Esophagus muscularis mucosa (tissue), 4 donors: Measurements from ENCODE around the gene CREBL2. TPM values are rescaled to one million over a fixed set of nuclear protein-coding genes. Genes with fewer than 3 reads are reported as not detected.

Source experiments
- DNase-seq: peaks from one replicate; pipeline ENCODE4 v3.0.0-alpha.2; 2017; ENCODE audit errors: extremely low spot score
- H3K27ac ChIP-seq, 4 donors: fragments of 200-600 bp; sonication (generic); replicated peaks in 1 of 4; 1 replicate in 3 of 4; 2 replicates in 1 of 4; pipeline ENCODE4 v1.5.1; 2016 to 2019; ENCODE audit warnings: mild to moderate bottlenecking in 1 of 4
- H3K27me3 ChIP-seq, 4 donors: fragments of 200-600 bp; sonication (generic); one replicate each; pipeline versions ENCODE4 v1.5.1 to v1.6.0; 2016 to 2019
- H3K36me3 ChIP-seq, 4 donors: fragments of 200-600 bp; sonication (generic); one replicate each; pipeline ENCODE4 v1.5.1; 2016 to 2019
- H3K4me1 ChIP-seq, 4 donors: fragments of 200-600 bp; sonication (generic); one replicate each; pipeline ENCODE4 v1.5.1; 2016 to 2019
- H3K4me3 ChIP-seq, 4 donors: fragments of 200-600 bp; sonication (generic); 1 replicate in 2 of 4; 2 replicates in 2 of 4; pipeline ENCODE4 v1.5.1; 2016 to 2019; ENCODE audit warnings: mild to moderate bottlenecking in 4 of 4, moderate library complexity in 1 of 4
- H3K9me3 ChIP-seq, 4 donors: fragments of 200-600 bp; sonication (generic); 1 replicate in 3 of 4; 2 replicates in 1 of 4; pipeline ENCODE4 v1.5.1; 2016 to 2019
- EP300 ChIP-seq: sonication (generic); formaldehyde crosslinking; IDR thresholded peaks from one replicate; pipeline ENCODE4 v1.6.1; 2017; ENCODE audit warnings: antibody characterized with exemption
- POLR2A ChIP-seq: fragments of 450-650 bp; IDR thresholded peaks from one replicate; pipeline ENCODE4 v1.6.1; 2017; ENCODE audit warnings: antibody characterized with exemption, moderate library complexity, mild to moderate bottlenecking, low read depth
- POLR2AphosphoS5 ChIP-seq, 2 donors: sonication (generic); formaldehyde crosslinking; IDR thresholded peaks; one replicate each; pipeline ENCODE4 v1.6.1; 2017; ENCODE audit warnings: antibody characterized with exemption in 2 of 2
- WGBS: methylation state at CpG from one replicate; pipeline ENCODE4 v1.1.5; 2018; 5-methylcytosine and 5-hydroxymethylcytosine counted together
- intact Hi-C: fragments of 100-400 bp; cut with DNase I; formaldehyde crosslinking; loops from one replicate; pipeline ENCODE4 v1.15.1; 2023
- total RNA-seq, 4 donors: library from RNA; depleted of rRNA; stranded (reverse); fragments of >200 nt; gene quantifications; one replicate each; pipeline versions ENCODE4 v1.1.0 to v1.2.1, GENCODE V29; 2016
- TF ChIP-seq, protein P1 (sequence below), 3 experiments: fragments of 200-600 bp in 2 of 3; fragments of 450-650 bp in 1 of 3; sonication (generic) in 2 of 3; IDR thresholded peaks; one replicate each; pipeline ENCODE4 v1.5.1; 2017 to 2019; ENCODE audit warnings: antibody characterized with exemption in 3 of 3, mild to moderate bottlenecking in 2 of 3, moderate library complexity in 1 of 3

CREBL2 gene
- total RNA-seq, 4 donors from 2014 or later: 33.0 to 53.5 (median 45.9) TPM

DNA sequence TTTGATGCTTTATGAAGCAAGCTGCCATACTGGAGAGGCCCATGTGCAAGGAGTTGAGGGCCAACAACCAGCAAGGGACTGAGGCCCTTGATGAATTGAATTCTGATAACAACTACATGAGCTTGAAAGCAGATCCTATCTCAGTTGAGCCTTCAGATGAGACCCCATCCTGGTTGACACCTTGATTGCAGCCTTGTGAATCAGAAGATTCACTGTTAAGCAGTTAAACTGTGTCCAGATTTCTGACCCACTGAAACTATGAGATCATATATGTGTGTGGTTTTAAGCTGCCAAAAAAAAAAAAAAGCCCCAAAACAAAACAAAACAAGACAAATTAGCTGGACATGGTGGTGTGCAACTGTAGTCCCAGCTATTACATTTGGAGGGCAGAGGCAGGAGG is 42.2 kb downstream of the CREBL2 start:
- no peak for DNase-seq
- no peak overlapping the region for H3K4me3 ChIP-seq
- H3K36me3 ChIP-seq: no peaks in the 10 kb centered on the region
- intact Hi-C loops: no loop called here
- TF ChIP-seq, protein P1, sequence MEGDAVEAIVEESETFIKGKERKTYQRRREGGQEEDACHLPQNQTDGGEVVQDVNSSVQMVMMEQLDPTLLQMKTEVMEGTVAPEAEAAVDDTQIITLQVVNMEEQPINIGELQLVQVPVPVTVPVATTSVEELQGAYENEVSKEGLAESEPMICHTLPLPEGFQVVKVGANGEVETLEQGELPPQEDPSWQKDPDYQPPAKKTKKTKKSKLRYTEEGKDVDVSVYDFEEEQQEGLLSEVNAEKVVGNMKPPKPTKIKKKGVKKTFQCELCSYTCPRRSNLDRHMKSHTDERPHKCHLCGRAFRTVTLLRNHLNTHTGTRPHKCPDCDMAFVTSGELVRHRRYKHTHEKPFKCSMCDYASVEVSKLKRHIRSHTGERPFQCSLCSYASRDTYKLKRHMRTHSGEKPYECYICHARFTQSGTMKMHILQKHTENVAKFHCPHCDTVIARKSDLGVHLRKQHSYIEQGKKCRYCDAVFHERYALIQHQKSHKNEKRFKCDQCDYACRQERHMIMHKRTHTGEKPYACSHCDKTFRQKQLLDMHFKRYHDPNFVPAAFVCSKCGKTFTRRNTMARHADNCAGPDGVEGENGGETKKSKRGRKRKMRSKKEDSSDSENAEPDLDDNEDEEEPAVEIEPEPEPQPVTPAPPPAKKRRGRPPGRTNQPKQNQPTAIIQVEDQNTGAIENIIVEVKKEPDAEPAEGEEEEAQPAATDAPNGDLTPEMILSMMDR (IDR thresholded peaks at IDR 0.05): no peak
- no peak for TF ChIP-seq EP300
- TF ChIP-seq POLR2A: no peak
- no peak for TF ChIP-seq POLR2AphosphoS5 (IDR thresholded peaks at IDR 0.05)
- H3K9me3 ChIP-seq: peaks cover 0 to 14% (median 9%) of the 10 kb centered on the region in 4 donors
- H3K4me1 ChIP-seq: peaks cover 0 to 5% (median 4%) of the 10 kb centered on the region in 4 donors
- H3K27me3 ChIP-seq: no peaks in the 10 kb centered on the region
- H3K27ac ChIP-seq: no peak overlapping the region

DNA sequence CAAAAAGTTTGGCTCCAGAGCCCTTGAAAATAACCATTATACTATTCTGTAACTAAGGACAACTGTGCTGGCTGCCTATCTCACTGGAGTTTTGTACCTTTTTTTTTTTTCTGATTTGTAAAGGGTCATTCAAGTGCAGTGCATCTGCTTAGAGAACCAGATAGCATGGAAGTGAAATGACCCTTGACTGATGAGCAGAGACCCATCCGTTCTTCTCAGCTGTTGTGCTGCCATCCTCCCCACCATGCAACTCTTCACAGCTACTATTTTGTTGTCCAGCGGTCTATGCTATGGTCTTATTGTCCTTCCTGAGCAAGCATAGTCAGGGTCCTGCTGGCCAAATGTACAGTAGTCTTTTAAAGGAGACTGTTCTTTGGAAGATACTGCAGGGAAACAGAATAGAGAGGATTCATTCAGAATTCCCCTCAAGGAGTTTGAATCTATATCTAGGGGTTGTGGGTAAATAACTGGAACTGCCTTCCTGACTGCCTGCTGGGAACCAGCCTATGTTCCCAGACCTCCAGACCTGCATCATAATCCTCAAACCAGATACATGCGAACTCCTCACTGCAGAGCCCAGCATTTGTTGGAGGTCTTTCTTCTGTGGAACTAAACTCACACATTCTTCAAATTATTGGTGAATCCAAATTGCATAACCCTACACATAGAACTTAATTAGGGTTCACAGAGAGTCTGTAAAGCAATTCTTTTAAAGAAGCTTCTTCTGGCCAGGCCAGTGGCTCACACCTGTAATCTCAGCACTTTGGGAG is 43.2 kb downstream of the CREBL2 start:
- H3K4me3 ChIP-seq: no peak overlapping the region
- TF ChIP-seq, protein P1 (IDR thresholded peaks at IDR 0.05): no peak
- TF ChIP-seq EP300 (no peak), POLR2AphosphoS5 (IDR thresholded peaks at IDR 0.05) (no peak), POLR2A (no peak)
- H3K27me3 ChIP-seq: no peaks in the 10 kb centered on the region
- H3K27ac ChIP-seq: no peak overlapping the region
- no peaks in the 10 kb centered on the region for H3K36me3 ChIP-seq
- intact Hi-C loops: loop anchor here (5.0 kb wide), 2 partner anchors 93 to 278 kb away; partner anchors contain the start of gene DUSP16
- H3K9me3 ChIP-seq: peaks cover 0 to 4% (median 1%) of the 10 kb centered on the region in 4 donors
- 87% methylated on average over 3 of the region's 3 CpGs for WGBS
- DNase-seq: no peak
- H3K4me1 ChIP-seq: peaks cover 0 to 5% (median 4%) of the 10 kb centered on the region in 4 donors

DNA sequence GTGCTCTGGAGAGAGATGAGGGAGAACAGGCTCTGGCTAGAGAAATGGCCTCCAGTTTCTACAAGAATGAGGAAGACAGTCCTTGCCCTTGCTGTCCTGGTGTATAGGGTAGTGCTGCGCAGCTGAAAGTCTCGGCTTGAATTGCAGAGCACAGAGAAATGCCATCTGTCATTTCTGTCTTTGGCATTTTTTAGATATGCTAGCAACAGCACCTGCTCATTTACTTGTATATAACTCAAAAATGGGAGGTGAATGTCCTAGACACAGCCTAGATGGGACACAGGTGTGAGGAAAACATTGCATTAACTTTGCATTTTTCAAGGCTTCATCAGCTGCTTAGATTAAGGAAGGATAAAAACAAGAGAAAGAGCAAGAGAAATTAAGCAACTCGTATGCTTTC is 48.5 kb downstream of the CREBL2 start:
- Histone ChIP-seq H3K9me3 (no peaks in the 10 kb centered on the region), H3K27ac (no peak overlapping the region), H3K36me3 (no peaks in the 10 kb centered on the region), H3K4me3 (no peak overlapping the region), H3K27me3 (no peaks in the 10 kb centered on the region), H3K4me1 (peaks cover 0 to 5% (median 4%) of the 10 kb centered on the region in 4 donors)
- 71% methylated on average over 2 of the region's 3 CpGs for WGBS
- TF ChIP-seq POLR2AphosphoS5 (IDR thresholded peaks at IDR 0.05) (no peak), EP300 (no peak), POLR2A (no peak)
- TF ChIP-seq, protein P1 (IDR thresholded peaks at IDR 0.05): no peak
- intact Hi-C loops: no loop called here
- no peak for DNase-seq

DNA sequence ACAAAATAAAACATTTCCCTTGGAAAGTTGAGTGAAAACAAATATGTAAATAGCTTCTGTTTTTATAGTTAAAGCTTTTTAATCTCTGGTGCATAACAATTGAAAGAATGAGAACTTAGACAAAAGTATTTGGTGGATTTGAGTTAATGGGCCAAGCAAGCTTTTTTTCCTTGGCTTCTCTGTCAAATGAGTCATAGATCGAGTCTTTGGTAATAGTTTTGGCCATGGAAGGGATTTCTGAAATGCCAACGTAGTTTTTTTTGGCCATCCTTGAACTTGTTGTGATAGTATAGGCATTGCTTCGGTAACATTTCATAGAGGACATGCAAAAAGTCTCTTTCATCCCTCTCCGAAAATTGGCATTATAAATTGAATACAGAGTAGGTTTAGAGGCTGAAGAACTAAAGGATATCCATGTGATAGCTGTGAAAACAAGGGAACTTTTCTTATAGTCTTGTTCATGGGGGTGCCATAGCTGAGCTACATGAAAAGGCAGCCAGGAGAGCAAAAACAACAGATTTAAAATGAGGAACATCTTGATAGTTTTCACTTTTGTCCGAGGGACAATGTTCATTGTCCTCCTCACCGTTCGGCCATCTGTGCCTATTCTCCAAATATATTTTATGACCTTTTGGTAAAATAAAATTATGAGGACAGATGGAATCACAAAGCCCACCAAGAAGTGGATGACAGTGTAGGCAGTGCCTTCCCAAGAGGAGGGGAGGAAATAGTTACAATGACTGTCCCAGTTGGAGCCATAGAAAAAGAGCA is 49.6 kb downstream of the CREBL2 start:
- no peak for TF ChIP-seq POLR2A
- TF ChIP-seq, protein P1 (IDR thresholded peaks at IDR 0.05): no peak
- no peak for TF ChIP-seq EP300
- TF ChIP-seq POLR2AphosphoS5 (IDR thresholded peaks at IDR 0.05): no peak
- Histone ChIP-seq H3K27ac (no peak overlapping the region), H3K4me1 (no peaks in the 10 kb centered on the region), H3K4me3 (no peak overlapping the region), H3K36me3 (no peaks in the 10 kb centered on the region), H3K27me3 (no peaks in the 10 kb centered on the region), H3K9me3 (no peaks in the 10 kb centered on the region)
- no peak for DNase-seq
- intact Hi-C loops: no loop called here
- 77% methylated on average over 7 of the region's 7 CpGs for WGBS
